Ovary (tissue), 3 donors: ENCODE data around the gene VPS16.

Source experiments
- EP300 ChIP-seq: sonication (generic); formaldehyde crosslinking; IDR thresholded peaks from one replicate; pipeline ENCODE4 v1.6.1; 2017; ENCODE audit warnings: antibody characterized with exemption
- TF ChIP-seq, protein P1 (sequence below), 3 donors: fragments of 450-650 bp in 2 of 3; fragments of 200-600 bp in 1 of 3; IDR thresholded peaks; one replicate each; pipeline versions ENCODE4 v1.5.1 to v1.8.0; 2016 to 2022; ENCODE audit warnings: antibody characterized with exemption in 3 of 3, mild to moderate bottlenecking in 1 of 3
- donor health status: DM: no; HTN: no; CAD: no.

DNA sequence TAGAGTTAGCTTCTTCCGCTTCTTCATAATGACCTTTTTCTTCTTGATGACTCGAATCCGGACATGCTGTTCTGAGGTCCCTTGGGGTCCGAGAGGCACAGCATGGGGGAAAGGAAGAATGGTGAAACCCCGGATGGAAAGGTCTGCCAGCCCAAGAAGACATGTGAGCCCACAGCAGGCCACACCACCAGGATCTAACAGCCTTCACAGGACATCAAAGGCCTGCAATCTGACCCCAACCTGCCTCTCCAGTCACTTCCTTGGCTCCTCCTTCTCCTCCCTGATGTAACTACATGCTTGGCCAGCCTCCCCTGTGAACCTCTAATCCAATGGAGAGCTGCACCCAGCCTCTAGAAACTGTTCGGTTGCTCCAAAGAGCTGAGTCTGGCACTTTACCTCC lies 41.7 kb upstream of the VPS16 start:
- TF ChIP-seq EP300, result no peak
- TF ChIP-seq, protein P1, sequence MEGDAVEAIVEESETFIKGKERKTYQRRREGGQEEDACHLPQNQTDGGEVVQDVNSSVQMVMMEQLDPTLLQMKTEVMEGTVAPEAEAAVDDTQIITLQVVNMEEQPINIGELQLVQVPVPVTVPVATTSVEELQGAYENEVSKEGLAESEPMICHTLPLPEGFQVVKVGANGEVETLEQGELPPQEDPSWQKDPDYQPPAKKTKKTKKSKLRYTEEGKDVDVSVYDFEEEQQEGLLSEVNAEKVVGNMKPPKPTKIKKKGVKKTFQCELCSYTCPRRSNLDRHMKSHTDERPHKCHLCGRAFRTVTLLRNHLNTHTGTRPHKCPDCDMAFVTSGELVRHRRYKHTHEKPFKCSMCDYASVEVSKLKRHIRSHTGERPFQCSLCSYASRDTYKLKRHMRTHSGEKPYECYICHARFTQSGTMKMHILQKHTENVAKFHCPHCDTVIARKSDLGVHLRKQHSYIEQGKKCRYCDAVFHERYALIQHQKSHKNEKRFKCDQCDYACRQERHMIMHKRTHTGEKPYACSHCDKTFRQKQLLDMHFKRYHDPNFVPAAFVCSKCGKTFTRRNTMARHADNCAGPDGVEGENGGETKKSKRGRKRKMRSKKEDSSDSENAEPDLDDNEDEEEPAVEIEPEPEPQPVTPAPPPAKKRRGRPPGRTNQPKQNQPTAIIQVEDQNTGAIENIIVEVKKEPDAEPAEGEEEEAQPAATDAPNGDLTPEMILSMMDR (IDR thresholded peaks at IDR 0.05), result no peak
